Measurements from ENCODE around the gene CCDC201. TPM values are rescaled to one million over a fixed set of nuclear protein-coding genes. Genes with fewer than 3 reads are reported as not detected.

The CCDC201 gene
- total RNA-seq, 1 donor from 2014 or later: not detected

DNA sequence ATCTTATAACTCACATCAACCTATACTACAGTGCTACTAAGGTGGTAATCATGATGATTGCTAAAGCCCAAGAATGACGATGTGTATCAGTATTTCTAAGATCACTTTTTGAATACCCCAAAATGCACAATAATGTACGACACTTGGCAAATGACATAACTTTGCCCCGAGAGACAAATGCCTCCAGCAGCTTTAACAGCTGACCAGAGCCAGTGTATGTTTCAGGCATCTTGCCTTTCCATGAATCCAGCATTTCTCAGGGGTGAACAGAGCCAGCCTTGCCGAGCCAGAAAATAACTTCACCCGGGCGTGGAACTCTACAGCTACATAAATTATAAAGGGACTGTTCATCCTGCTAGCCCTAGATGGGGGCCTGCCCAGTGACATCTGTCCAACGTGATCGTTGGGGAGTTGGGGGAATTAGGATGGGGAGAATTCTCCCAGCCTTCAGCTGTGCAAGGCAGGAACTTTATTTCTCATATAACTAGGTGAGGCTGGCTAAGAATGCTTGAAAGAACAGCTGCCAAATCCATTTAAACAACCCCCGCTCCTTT lies 46.4 kb upstream of the CCDC201 start:
- no peaks in the 10 kb centered on the region for H3K9me3 Mint-ChIP-seq
- peak overlapping the region; percentile 81 for H3K27ac Mint-ChIP-seq
- H3K4me1 Mint-ChIP-seq (ENCODE audit: unreplicated experiment): peaks cover 23% of the 10 kb centered on the region

DNA sequence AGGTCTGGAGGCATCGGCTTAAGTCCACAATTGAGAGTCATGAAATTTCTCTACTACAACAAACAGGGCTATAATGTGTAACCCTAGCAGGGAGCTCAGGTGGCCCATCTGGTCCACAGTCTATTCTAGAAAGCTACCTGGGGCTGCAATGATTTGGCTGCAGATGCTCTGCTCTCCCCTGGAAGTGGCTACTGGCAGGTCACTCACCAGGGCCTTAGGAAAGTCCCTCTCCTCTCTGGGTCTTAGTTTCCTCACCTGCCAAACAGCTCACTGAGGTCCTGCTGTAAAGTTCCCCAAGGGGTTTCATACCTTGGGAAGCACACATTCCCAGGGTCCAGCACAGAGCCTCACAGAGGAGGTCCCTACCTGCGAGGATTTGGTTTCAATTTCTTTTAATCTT lies 45.7 kb upstream of the CCDC201 start:
- no peak for DNase-seq (ENCODE audit: extremely low spot score, unreplicated experiment)
- peaks cover 23% of the 10 kb centered on the region for H3K4me1 Mint-ChIP-seq (ENCODE audit: unreplicated experiment)
- peak overlapping the region; percentile 79 for H3K27ac Mint-ChIP-seq
- peaks cover 14% of the 10 kb centered on the region for H3K36me3 Mint-ChIP-seq
- peaks cover 56% of the 10 kb centered on the region for H3K27me3 Mint-ChIP-seq
- TF ChIP-seq CTCF (conservative IDR thresholded peaks at IDR 0.05): no peak
- H3K4me3 Mint-ChIP-seq: peak overlapping the region; percentile 90
- no peaks in the 10 kb centered on the region for H3K9me3 Mint-ChIP-seq

More for the DNA sequence above, 46.4 kb upstream of the CCDC201 start:
- TF ChIP-seq CTCF (conservative IDR thresholded peaks at IDR 0.05): no peak
- Mint-ChIP-seq H3K4me3 (peak overlapping the region; percentile 90), H3K36me3 (peaks cover 14% of the 10 kb centered on the region), H3K27me3 (peaks cover 56% of the 10 kb centered on the region)
- DNase-seq (ENCODE audit: extremely low spot score, unreplicated experiment): no peak

DNA sequence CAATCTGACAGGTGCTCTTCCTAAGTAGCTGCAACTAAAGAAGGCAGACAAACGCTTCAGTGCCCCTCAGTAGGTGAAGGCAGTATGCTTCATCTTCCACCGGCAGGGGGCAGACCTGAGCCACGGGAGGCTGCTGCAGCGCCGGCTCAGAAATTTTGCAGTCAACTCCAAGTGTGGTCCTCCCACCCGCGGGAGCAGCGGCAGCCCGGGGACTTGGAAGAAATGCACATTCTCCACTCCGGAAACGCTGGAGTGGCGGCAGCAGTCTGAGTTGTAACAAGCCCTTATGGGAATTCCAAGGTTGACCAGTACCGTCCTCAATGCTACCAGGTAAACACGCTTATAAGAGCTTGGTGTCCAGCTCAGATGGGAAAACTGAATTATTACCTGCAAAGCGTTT lies 44.8 kb upstream of the CCDC201 start:
- Mint-ChIP-seq H3K9me3 (no peaks in the 10 kb centered on the region), H3K27ac (peak overlapping the region; percentile 79), H3K4me3 (peak overlapping the region; percentile 90), H3K36me3 (peaks cover 18% of the 10 kb centered on the region), H3K27me3 (peaks cover 50% of the 10 kb centered on the region), H3K4me1 (ENCODE audit: unreplicated experiment) (peaks cover 15% of the 10 kb centered on the region)
- TF ChIP-seq CTCF (conservative IDR thresholded peaks at IDR 0.05): peak; percentile 98
- peak; percentile 90 for DNase-seq (ENCODE audit: extremely low spot score, unreplicated experiment)

DNA sequence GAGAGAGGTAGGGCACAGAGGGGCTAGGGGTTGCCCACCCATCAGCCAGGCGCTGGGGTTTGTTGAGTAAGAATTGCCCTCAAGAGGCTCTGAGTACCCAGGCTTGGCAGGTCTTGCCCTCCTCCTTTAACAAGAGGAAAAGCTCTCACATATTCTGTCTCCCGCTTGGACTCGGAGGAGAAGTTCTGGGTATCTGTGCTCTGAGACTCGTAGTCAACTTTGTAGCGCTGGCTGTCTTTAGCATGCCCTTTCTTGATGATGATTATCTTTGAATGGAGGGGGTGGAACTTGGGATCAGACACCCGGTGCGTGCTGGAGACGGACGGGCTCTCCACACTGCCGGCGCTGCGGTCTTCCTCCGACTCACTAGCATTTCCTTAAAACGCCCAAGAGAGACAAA lies 44.2 kb upstream of the CCDC201 start:
- no peak for TF ChIP-seq CTCF (conservative IDR thresholded peaks at IDR 0.05)
- Mint-ChIP-seq H3K27ac (peak overlapping the region; percentile 79), H3K27me3 (peaks cover 44% of the 10 kb centered on the region), H3K9me3 (no peaks in the 10 kb centered on the region), H3K36me3 (peaks cover 22% of the 10 kb centered on the region), H3K4me1 (ENCODE audit: unreplicated experiment) (peaks cover 9% of the 10 kb centered on the region), H3K4me3 (peak overlapping the region; percentile 90)
- no peak for DNase-seq (ENCODE audit: extremely low spot score, unreplicated experiment)

DNA sequence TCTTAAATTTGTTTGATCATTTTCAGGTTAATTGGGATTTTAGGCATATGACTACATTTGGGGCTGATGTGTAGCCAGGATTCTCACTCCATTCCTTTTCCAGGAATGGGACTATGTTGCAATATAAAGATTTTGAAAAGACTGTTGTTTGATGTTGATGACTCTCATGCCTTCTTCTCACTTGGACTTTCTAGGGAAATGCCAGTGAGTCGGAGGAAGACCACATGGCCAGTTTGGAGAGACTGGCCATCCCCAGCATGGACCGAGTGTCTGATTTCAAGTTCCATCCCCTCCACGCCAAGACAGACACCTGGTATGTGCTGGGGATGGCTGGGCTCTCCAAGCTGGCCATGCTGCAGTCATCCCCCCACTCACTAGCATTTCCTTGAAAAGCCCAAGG lies 42.7 kb upstream of the CCDC201 start:
- peaks cover 6% of the 10 kb centered on the region for H3K4me1 Mint-ChIP-seq (ENCODE audit: unreplicated experiment)
- peaks cover 22% of the 10 kb centered on the region for H3K36me3 Mint-ChIP-seq
- H3K9me3 Mint-ChIP-seq: no peaks in the 10 kb centered on the region
- peak overlapping the region; percentile 22 for H3K4me3 Mint-ChIP-seq
- DNase-seq (ENCODE audit: extremely low spot score, unreplicated experiment): no peak
- peak overlapping the region; percentile 71 for H3K27ac Mint-ChIP-seq
- peaks cover 37% of the 10 kb centered on the region for H3K27me3 Mint-ChIP-seq
- TF ChIP-seq CTCF (conservative IDR thresholded peaks at IDR 0.05): no peak

Data from type B pancreatic cell (in vitro differentiated cells).